Measurements from ENCODE around the gene S100P. TPM values are rescaled to one million over a fixed set of nuclear protein-coding genes. Genes with fewer than 3 reads are reported as not detected.
A peak's percentile ranks its signal among the peaks of the same experiment; 100 is the strongest.

S100P gene
- total RNA-seq, 1 donor, result not detected

GRCh38 chr4:6730603-6731317 is 37.1 kb downstream of the S100P start:
- TF ChIP-seq CTCF (IDR thresholded peaks at IDR 0.05; ENCODE audit: insufficient read depth, low read length), result no peak
- H3K4me3 ChIP-seq (ENCODE audit: low read depth, low read length), result no peak overlapping the region
- DNase-seq (ENCODE audit: low read depth), result no peak

- H3K4me3 ChIP-seq (ENCODE audit: low read depth, low read length), result no peak overlapping the region
- no peak for TF ChIP-seq CTCF (IDR thresholded peaks at IDR 0.05; ENCODE audit: insufficient read depth, low read length)
- no peak for DNase-seq (ENCODE audit: low read depth)
Measured at GRCh38 chr4:6731318-6731675, 37.6 kb downstream of the S100P start.

- TF ChIP-seq CTCF (IDR thresholded peaks at IDR 0.05; ENCODE audit: insufficient read depth, low read length), result no peak
Measured at GRCh38 chr4:6731780-6732179, 38.1 kb downstream of the S100P start.

GRCh38 chr4:6732441-6733357 is 39.0 kb downstream of the S100P start:
- DNase-seq (ENCODE audit: low read depth), result peak; percentile 93
- TF ChIP-seq CTCF (IDR thresholded peaks at IDR 0.05; ENCODE audit: insufficient read depth, low read length), result no peak
- no peak overlapping the region for H3K4me3 ChIP-seq (ENCODE audit: low read depth, low read length)

More at GRCh38 chr4:6731780-6732179, 38.1 kb downstream of the S100P start:
- DNase-seq (ENCODE audit: low read depth), result no peak
- H3K4me3 ChIP-seq (ENCODE audit: low read depth, low read length), result no peak overlapping the region

GRCh38 chr4:6733358-6734164 is 39.9 kb downstream of the S100P start:
- no peak for DNase-seq (ENCODE audit: low read depth)
- H3K4me3 ChIP-seq (ENCODE audit: low read depth, low read length), result no peak overlapping the region
- no peak for TF ChIP-seq CTCF (IDR thresholded peaks at IDR 0.05; ENCODE audit: insufficient read depth, low read length)

GRCh38 chr4:6734165-6734786 is 40.6 kb downstream of the S100P start:
- no peak for DNase-seq (ENCODE audit: low read depth)
- TF ChIP-seq CTCF (IDR thresholded peaks at IDR 0.05; ENCODE audit: insufficient read depth, low read length), result no peak
- no peak overlapping the region for H3K4me3 ChIP-seq (ENCODE audit: low read depth, low read length)

All from fibroblast of the aortic adventitia (primary cell).